HepG2 (cell line): Measurements from ENCODE around the gene RAN. TPM values are rescaled to one million over a fixed set of nuclear protein-coding genes. Genes with fewer than 3 reads are reported as not detected.

Source experiments
- BHLHE40 ChIP-seq: IDR thresholded peaks from 2 replicates; pipeline ENCODE4 v1.6.1; 2011; ENCODE audit warnings: low read length, improper control_type of control experiment
- BORCS8-MEF2B ChIP-seq: sonication (generic); formaldehyde crosslinking; IDR thresholded peaks from 2 replicates; pipeline ENCODE4 v1.8.0; 2022; ENCODE audit warnings: mild to moderate bottlenecking, missing genetic modification reagents
- CBFB ChIP-seq: sonication (generic); formaldehyde crosslinking; IDR thresholded peaks from 2 replicates; pipeline ENCODE4 v1.4.0; 2020; ENCODE audit warnings: missing genetic modification reagents
- CHD4 ChIP-seq: fragments of 200-600 bp; sonication (generic); IDR thresholded peaks from 2 replicates; pipeline ENCODE4 v1.7.0; 2017; ENCODE audit warnings: mild to moderate bottlenecking, low read length, borderline replicate concordance
- DMAP1 ChIP-seq: IDR thresholded peaks from 2 replicates; pipeline ENCODE4 v1.6.1; 2016
- EP300 ChIP-seq, 3 experiments: sonication (generic) in 1 of 3; formaldehyde crosslinking in 1 of 3; IDR thresholded peaks; 2 replicates each; pipeline versions ENCODE4 v1.5.1 to v1.6.1; 2011 to 2020; ENCODE audit warnings: low read depth in 2 of 3, low read length in 2 of 3, borderline replicate concordance in 1 of 3, improper control_type of control experiment in 1 of 3, mild to moderate bottlenecking in 1 of 3, missing genetic modification reagents in 1 of 3, moderate library complexity in 1 of 3
- ERF ChIP-seq: IDR thresholded peaks from 2 replicates; pipeline ENCODE4 v1.6.1; 2018; ENCODE audit warnings: missing biosample characterization, missing genetic modification reagents
- GABPA ChIP-seq, 2 experiments: IDR thresholded peaks; 2 replicates each; pipeline ENCODE4 v1.6.1; 2011 to 2016; ENCODE audit warnings: low read depth in 2 of 2, low read length in 1 of 2, missing biosample characterization in 1 of 2, missing genetic modification characterization in 1 of 2
- HDAC1 ChIP-seq: sonication (generic); formaldehyde crosslinking; IDR thresholded peaks from 2 replicates; pipeline ENCODE4 v1.5.1; 2020; ENCODE audit warnings: mild to moderate bottlenecking, missing genetic modification reagents
- HOXA3 ChIP-seq: sonication (generic); formaldehyde crosslinking; IDR thresholded peaks from 2 replicates; pipeline ENCODE4 v1.5.0; 2020; ENCODE audit warnings: missing genetic modification reagents
- IRF2 ChIP-seq: IDR thresholded peaks from 2 replicates; pipeline ENCODE4 v1.6.1; 2018; ENCODE audit warnings: missing genetic modification reagents, missing compliant biosample characterization
- KDM4B ChIP-seq: sonication (generic); formaldehyde crosslinking; IDR thresholded peaks from 2 replicates; pipeline ENCODE4 v1.4.0; 2020; ENCODE audit warnings: missing genetic modification reagents
- MIER3 ChIP-seq: IDR thresholded peaks from 2 replicates; pipeline ENCODE4 v1.6.1; 2016; ENCODE audit warnings: missing compliant biosample characterization, borderline replicate concordance
- MXD4 ChIP-seq: IDR thresholded peaks from 2 replicates; pipeline ENCODE4 v1.6.1; 2016; ENCODE audit warnings: mild to moderate bottlenecking, missing biosample characterization, missing genetic modification reagents
- NKX3-1 ChIP-seq: sonication (generic); formaldehyde crosslinking; IDR thresholded peaks from 2 replicates; pipeline ENCODE4 v1.5.0; 2020; ENCODE audit warnings: missing genetic modification reagents
- RBFOX2 ChIP-seq: fragments of 200-400 bp; formaldehyde crosslinking; IDR thresholded peaks from 2 replicates; pipeline ENCODE4 v1.6.1; 2017; ENCODE audit warnings: low read depth, mild to moderate bottlenecking, low read length
- RFX1 ChIP-seq: fragments of 450-650 bp; IDR thresholded peaks from 2 replicates; pipeline ENCODE4 v1.6.1; 2017
- SIX1 ChIP-seq: sonication (generic); formaldehyde crosslinking; IDR thresholded peaks from 2 replicates; pipeline ENCODE4 v1.4.0; 2020; ENCODE audit warnings: missing genetic modification reagents, borderline replicate concordance
- SP4 ChIP-seq: sonication (generic); formaldehyde crosslinking; IDR thresholded peaks from 2 replicates; pipeline ENCODE4 v1.8.1; 2023; ENCODE audit warnings: mild to moderate bottlenecking, missing genetic modification reagents
- STAG1 ChIP-seq: sonication (generic); formaldehyde crosslinking; IDR thresholded peaks from 2 replicates; pipeline ENCODE4 v1.4.0; 2020; ENCODE audit warnings: missing genetic modification reagents
- SUZ12 ChIP-seq: fragments of 150-350 bp; IDR thresholded peaks from 2 replicates; pipeline ENCODE4 v1.6.1; 2014; ENCODE audit warnings: low read depth, low read length
- TARDBP ChIP-seq: sonication (generic); formaldehyde crosslinking; IDR thresholded peaks from 2 replicates; pipeline ENCODE4 v1.8.0; 2022; ENCODE audit warnings: mild to moderate bottlenecking, missing genetic modification reagents
- TBX3 ChIP-seq: fragments of 450-650 bp; IDR thresholded peaks from 2 replicates; pipeline ENCODE4 v1.6.1; 2017; ENCODE audit warnings: antibody characterized with exemption, mild to moderate bottlenecking, inconsistent platforms, borderline replicate concordance
- TGIF2 ChIP-seq: IDR thresholded peaks from 2 replicates; pipeline ENCODE4 v1.6.1; 2016; ENCODE audit warnings: control low read depth, missing compliant biosample characterization
- XRCC5 ChIP-seq: fragments of 200-400 bp; formaldehyde crosslinking; optimal IDR thresholded peaks from 2 replicates; pipeline ENCODE3; 2017; ENCODE audit warnings: mild to moderate bottlenecking, low read length
- YEATS2 ChIP-seq: sonication (generic); formaldehyde crosslinking; IDR thresholded peaks from 2 replicates; pipeline ENCODE4 v1.4.0; 2020; ENCODE audit warnings: missing genetic modification reagents, borderline replicate concordance
- ZNF383 ChIP-seq: sonication (generic); formaldehyde crosslinking; IDR thresholded peaks from 2 replicates; pipeline ENCODE4 v1.4.0; 2020; ENCODE audit warnings: missing genetic modification reagents, mild to moderate bottlenecking, borderline replicate concordance
- ZSCAN25 ChIP-seq: sonication (generic); formaldehyde crosslinking; IDR thresholded peaks from 2 replicates; pipeline ENCODE4 v1.8.0; 2022; ENCODE audit warnings: mild to moderate bottlenecking, missing genetic modification reagents
- polyA plus RNA-seq, 8 experiments: library from polyadenylated mRNA; depleted of rRNA in 3 of 8; stranded (reverse) in 7 of 8; unstranded in 1 of 8; fragments of >200 nt; fragmentation: Illumina TruSeq in 4 of 8; extraction: Trizol in 4 of 8; gene quantifications; 2 replicates each; pipeline versions ENCODE4 v1.2.1 to v1.2.3, GENCODE V29; 2011 to 2016; ENCODE audit warnings: low read depth in 4 of 8, missing spikeins in 1 of 8, mixed read lengths in 1 of 8; ENCODE audit not compliant: insufficient read depth in 1 of 8
- total RNA-seq, 5 experiments: library from RNA; depleted of rRNA; stranded (reverse); fragments of >200 nt; fragmentation: Illumina TruSeq; extraction: Trizol; gene quantifications; 2 replicates each; pipeline ENCODE4 v1.2.3, GENCODE V29; 2016; ENCODE audit warnings: low read depth in 1 of 5

Gene RAN
- total and polyA plus RNA-seq, 2 of the 13 experiments (the other 11 are each of a cell fraction or from before 2014, with no cell fraction given) = 1,335 to 1,630 TPM

DNA sequence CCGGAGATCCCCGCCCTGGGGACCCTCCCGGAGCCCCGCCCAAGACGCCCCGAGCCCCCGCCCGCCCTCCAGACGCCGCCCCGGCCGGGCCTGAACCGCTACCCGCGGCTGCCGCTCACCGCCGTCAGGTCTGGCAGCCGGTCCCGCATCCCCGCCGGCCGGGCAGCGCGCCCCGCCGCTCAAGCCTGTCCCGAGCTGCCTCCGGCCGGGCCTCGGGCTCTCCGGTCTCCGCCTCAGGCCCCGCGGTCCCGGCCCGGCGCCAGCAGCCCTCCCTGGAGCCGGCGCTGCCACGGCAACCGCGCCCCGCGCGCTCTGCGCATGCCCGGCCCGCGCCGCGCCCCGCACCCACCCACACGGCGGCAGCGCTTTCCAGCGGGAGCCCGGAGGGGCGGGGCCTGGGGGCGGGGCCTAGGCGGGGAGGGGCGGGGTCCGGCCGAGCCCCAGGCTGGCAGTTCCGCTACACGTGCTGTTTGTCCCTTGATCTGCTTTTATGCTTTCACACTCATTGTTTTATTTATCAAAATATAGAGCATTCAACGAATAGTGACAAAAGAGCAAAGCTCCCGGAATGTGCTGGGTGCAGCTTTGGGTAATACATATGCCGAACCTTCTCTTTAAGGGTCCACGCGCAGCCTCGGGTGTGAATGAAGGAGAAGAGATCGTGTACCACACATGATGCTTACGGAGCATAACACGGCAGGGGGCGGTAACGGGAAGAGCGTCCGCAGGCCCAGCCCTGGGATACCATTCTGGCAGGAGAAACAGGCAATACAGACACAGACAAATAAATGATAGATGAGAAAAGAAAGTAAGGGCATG lies 32.7 kb upstream of the RAN start, which contains the start of gene STX2 (continued):
- TF ChIP-seq BORCS8-MEF2B (CRISPR knock-in tag) (0 out of 2 replicates have a peak, but pooled peaks have one; percentile 33), STAG1 (CRISPR knock-in tag) (peak; percentile 53), SIX1 (CRISPR knock-in tag) (peak; percentile 17; the same call in 1 of the 2 replicates), XRCC5 (peak; percentile 76), NKX3-1 (no peak), HDAC1 (peak; percentile 65; the same call in 1 of the 2 replicates), YEATS2 (CRISPR knock-in tag) (peak; percentile 60; the same call in 1 of the 2 replicates), GABPA (IDR thresholded peaks at IDR 0.05; ENCODE audit: low read depth, low read length) (no peak), GABPA (CRISPR knock-in tag; IDR thresholded peaks at IDR 0.05; ENCODE audit: low read depth) (0 out of 2 replicates have a peak, but pooled peaks have one; percentile 9), TGIF2 (CRISPR knock-in tag) (peak; percentile 79; the same call in 1 of the 2 replicates), HOXA3 (peak; percentile 51; the same call in 1 of the 2 replicates), ZNF383 (CRISPR knock-in tag) (no peak), CBFB (CRISPR knock-in tag) (peak; percentile 33; the same call in 1 of the 2 replicates), RFX1 (peak; percentile 33; the same call in 1 of the 2 replicates), DMAP1 (peak; percentile 65; the same call in 1 of the 2 replicates), MIER3 (CRISPR knock-in tag) (0 out of 2 replicates have a peak, but pooled peaks have one; percentile 41), ZSCAN25 (CRISPR knock-in tag) (0 out of 2 replicates have a peak, but pooled peaks have one; percentile 44), IRF2 (CRISPR knock-in tag) (no peak), KDM4B (CRISPR knock-in tag) (no peak), CHD4 (peak; percentile 50; the same call in 1 of the 2 replicates), TARDBP (CRISPR knock-in tag) (0 out of 2 replicates have a peak, but pooled peaks have one; percentile 35), TBX3 (0 out of 2 replicates have a peak, but pooled peaks have one; percentile 16), RBFOX2 (peak; percentile 52; the same call in 1 of the 2 replicates), SUZ12 (no peak), EP300 (IDR thresholded peaks at IDR 0.05; ENCODE audit: low read depth in 2 of 2, low read length in 2 of 2) (peak in 1 of 2 experiments; percentile 34; a peak in 1 of 4 replicates), EP300 (CRISPR knock-in tag; IDR thresholded peaks at IDR 0.05; ENCODE audit: borderline replicate concordance) (0 out of 2 replicates have a peak, but pooled peaks have one; percentile 17), ERF (0 out of 2 replicates have a peak, but pooled peaks have one; percentile 18), BHLHE40 (peak; percentile 65), MXD4 (CRISPR knock-in tag) (peak; percentile 26; the same call in 1 of the 2 replicates), SP4 (CRISPR knock-in tag) (peak; percentile 74)
